NCI-H345 (cell line): Measurements from ENCODE around the gene FBRSL1.

Experiments
- DNase-seq: peaks from one replicate; lab custom pipeline; 2025; lab: John Stamatoyannopoulos, UW

The FBRSL1 gene

DNA sequence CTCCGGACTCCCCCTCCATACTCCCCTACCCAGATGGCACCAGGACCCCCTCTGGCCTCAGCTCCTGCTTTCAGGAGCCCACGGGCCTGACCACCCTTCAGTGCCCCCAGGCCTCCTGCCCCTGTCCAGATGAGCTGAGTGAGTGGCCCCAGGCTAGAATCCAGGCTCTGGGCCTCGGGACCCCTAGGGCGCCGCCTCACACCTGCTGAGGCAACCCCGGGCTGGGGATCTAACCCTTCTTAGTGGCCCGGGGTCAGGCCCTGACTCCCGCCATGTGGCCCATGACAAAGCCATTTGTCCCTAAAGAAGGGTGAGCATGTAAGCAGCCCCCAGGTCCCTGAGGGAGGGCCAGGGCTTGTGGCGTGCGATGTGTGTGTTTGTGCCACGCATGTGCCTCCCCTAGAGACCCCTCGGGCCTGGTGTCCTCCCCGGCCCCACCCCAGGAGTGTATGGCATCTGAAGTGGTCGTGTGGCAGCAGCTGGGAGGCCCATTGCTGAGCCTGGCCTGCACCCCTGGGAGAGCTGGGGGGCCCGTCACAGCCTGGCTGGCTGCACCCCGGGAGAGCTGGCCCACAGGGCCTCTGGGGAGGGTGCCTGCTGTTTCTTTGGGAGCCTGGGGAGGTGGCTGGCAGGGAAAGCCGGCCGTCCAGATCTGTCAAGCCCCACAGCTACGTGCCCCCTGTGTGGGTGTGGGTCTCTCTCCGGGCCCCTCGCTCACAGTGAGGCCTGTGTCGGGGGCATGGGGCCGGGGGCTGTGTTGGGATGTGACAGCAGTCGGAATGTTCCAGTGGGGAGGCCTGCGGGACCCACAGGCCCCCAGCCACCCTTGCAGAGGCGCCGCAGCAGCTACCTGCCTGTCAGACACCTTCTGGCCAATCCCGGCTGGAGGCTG is 7.8 kb downstream of the FBRSL1 start:
- DNase-seq: no peak

GRCh38 chr12:132498931-132499330 is 9.0 kb downstream of the FBRSL1 start:
- no peak for DNase-seq

DNA sequence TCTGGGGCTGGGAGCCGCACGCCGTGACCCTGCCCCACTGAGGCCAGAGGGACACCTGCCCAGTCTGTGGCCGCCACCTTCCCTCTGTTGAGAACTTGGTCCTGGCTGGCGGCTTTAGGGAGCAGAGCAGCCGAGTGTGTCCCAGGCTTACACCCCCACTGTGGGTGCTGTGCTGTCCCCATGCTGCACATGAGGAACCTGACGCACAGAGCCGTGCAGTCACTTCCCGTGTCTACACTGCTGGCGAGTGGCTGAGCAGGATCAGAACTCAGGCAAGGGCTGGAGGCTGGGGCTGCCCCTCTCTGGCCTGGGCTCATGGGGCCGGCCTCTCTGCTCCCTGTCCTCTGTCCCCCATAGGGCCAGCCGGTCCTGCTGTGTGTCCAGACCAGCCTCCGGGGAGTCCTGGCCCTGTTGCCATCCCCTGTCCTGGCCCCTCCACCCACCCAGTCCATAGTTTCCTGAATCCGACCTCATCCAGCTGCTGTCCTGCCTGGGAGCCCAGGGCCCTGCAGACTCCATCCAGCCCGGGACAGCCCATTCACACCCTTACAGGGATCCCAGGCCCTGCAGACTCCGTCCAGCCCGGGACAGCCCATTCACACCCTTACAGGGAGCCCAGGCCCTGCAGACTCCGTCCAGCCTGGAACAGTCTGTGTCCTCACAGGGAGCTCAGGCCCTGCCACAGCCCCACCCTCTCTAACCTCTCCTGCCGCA is 10.3 kb downstream of the FBRSL1 start:
- DNase-seq: no peak

DNA sequence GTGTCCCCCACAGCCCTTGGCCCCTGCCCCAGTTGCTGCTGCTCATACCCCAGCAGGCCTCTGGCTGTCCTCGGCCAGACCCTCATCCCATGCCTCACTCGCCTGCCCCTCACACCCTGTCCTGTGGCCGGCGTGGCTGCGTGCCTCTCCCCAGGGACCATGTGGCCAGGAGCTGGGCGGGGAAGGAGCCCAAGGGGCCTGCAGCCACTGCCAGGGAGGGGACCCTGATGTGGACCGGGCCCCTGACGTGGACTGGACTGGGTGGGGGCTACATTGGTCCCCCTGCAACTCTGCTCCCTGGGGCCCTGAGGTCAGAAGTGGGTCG is 10.9 kb downstream of the FBRSL1 start:
- DNase-seq: no peak

- no peak for DNase-seq
Observed at GRCh38 chr12:132501204-132501940, 11.4 kb downstream of the FBRSL1 start.

DNA sequence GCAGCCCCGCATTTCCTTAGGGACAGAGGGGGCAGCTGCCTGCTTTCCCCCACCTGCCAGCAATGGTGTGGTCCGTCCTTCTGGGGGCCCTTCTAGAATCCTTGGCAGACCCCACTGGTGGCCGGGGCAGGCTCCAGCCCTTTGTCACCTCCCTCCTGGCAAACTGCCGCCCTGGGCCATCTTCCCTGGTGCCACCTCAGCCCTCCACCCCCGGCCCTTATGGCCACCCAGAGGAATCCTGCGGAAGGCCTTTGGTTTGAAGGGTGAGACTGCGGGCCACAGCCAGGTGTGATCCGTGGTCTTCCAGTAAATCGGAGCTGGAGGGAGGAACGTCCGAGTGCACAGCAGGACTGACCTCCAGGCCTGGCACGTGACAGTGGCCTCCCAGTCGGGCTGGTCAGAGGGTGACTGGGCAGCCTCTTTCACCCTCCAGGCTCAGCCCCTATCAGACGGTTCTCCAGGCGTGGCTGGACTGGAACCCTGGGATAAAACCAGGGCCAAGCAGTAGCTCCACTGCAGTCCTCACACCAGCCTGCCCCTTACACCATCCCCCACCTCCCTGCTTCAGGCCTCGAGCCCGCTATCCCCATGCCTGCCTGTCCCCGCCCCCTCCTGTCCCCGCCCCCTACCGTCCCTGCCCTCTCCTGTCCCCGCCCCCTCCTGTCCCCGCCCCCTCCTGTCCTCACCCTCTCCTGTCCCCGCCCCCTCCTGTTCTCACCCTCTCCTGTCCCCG is 12.4 kb downstream of the FBRSL1 start:
- DNase-seq: no peak

GRCh38 chr12:132502882-132503193 is 12.9 kb downstream of the FBRSL1 start:
- DNase-seq: no peak

GRCh38 chr12:132503618-132504204 is 13.8 kb downstream of the FBRSL1 start:
- DNase-seq: no peak

GRCh38 chr12:132505105-132505851 is 15.3 kb downstream of the FBRSL1 start:
- DNase-seq: no peak

DNA sequence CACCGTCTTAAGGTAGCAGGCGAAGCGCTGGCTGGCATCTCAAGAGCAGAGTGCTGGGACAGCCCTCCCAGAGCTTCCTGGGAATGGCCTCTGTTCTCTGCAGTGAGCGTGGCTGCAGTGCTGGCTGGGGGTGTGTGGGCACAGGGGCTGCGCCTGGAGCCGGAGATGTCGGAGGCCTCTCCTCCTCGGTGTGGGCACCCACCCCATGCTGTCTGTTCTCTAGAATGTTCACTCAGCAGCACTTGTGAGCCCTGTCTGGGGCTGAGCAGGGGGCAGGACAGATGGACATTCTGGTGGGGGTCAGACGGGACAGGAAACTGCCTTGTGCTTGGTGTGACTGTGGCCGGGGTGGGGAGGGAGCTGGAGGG is 15.9 kb downstream of the FBRSL1 start:
- no peak for DNase-seq

DNA sequence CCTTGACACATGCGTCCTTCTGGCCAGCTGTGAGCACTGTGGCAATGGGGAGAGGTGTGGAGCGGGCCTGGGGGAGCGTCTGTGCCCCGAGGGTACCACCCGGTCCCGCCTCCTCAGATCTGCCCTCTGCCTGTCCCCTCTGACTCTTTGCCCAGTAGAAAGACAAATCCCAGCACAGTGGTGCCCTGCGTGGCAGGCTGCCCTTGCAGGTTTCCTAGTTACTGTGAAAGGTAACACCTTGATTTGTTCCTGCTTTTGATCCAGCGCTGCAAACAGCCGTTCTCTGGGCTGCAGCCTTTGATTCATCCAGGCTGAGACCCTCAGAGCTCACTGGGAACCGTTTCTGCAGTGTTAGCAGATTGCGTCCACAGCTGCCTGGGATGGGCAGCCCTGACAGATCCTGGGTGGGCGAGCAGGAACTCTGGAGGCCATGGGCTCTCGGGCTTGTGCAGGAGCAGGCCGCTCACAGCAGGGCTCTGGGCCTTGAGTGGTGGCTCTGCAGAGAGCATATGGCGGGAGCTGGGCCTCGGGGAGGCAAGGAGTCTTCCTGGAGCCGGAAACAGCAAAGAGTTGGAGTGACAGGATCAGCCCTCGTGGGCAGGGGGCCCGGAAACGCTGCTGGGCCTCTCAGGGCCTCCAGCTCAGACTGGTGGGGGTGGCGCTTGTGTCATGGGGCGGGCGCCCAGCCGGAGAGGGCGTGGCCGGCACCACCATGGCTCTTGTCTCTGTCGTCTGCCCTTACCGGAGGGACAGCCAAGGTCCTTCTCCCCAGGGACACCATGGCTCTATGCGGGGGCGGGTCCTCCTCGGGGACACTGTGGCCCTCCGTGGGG is 16.6 kb downstream of the FBRSL1 start:
- no peak for DNase-seq

DNA sequence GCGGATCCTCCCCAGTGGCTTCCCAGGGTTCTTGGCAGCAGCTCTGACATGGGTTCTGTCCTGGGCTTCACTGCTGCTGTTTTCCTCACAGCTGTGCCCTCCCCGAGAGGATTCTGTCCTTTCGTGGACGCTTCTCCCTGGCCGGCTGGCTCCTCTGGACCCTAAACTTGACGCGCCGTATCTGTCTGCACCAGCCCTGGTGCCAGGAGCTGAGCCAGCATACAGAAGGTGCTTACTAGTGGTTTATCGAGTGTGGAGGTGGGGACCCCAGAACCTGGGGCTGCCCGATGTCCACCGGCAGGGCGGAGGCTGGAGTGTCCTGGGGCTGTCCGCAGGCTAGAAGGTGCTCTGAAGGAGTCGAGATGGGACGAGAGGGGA is 17.2 kb downstream of the FBRSL1 start:
- DNase-seq: no peak

GRCh38 chr12:132507656-132508490 is 17.9 kb downstream of the FBRSL1 start:
- no peak for DNase-seq

GRCh38 chr12:132508491-132508740 is 18.5 kb downstream of the FBRSL1 start:
- no peak for DNase-seq

GRCh38 chr12:132508860-132509732 is 19.1 kb downstream of the FBRSL1 start:
- no peak for DNase-seq

GRCh38 chr12:132510111-132510724 is 20.3 kb downstream of the FBRSL1 start:
- DNase-seq: no peak

- DNase-seq: no peak
Observed at GRCh38 chr12:132510746-132511477, 21.0 kb downstream of the FBRSL1 start.
